ENCODE data around the gene BNIP3. TPM values are rescaled to one million over a fixed set of nuclear protein-coding genes. Genes with fewer than 3 reads are reported as not detected.
A peak's percentile ranks its signal among the peaks of the same experiment; 100 is the strongest.

BNIP3 gene
- total and polyA plus RNA-seq, 2 of the 13 experiments (the other 11 are each of a cell fraction or from before 2014, with no cell fraction given), result 73.7 to 223 TPM

DNA sequence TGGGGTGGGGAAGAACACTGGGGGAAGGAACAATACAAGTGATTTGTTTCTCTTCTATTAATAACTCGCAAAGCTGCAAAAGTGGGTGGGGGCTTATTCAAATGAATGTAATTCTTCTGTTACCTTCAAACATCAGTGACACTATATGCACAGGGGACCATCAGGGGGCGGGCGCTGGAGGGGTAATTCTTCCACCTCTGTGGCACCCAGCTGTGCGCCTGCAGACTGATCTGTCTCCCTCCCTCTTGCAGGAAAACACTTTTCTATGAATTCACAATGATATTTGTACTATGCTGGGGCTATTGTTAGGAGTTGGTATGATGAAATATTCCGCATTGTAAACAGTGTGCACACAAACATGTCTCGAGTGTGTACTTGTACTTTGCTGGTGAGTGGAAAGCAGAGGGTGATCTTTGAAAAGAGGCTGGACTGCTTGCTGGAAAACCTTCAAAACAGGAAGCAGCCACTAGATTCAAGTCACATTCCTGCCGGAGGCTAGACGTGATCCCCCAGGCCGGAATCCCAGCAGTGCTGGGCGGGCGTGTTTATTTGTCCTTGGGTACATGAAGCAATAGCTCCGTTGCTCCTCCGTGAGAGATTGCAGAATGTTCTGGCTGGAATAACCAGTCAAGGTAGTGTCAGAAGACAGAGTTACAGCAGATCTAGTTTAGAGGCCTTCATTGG, 15.8 kb upstream of the BNIP3 start (continued):
- TF ChIP-seq, protein P1, sequence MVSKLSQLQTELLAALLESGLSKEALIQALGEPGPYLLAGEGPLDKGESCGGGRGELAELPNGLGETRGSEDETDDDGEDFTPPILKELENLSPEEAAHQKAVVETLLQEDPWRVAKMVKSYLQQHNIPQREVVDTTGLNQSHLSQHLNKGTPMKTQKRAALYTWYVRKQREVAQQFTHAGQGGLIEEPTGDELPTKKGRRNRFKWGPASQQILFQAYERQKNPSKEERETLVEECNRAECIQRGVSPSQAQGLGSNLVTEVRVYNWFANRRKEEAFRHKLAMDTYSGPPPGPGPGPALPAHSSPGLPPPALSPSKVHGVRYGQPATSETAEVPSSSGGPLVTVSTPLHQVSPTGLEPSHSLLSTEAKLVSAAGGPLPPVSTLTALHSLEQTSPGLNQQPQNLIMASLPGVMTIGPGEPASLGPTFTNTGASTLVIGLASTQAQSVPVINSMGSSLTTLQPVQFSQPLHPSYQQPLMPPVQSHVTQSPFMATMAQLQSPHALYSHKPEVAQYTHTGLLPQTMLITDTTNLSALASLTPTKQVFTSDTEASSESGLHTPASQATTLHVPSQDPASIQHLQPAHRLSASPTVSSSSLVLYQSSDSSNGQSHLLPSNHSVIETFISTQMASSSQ (IDR thresholded peaks at IDR 0.05; ENCODE audit: low read depth), result peak; percentile 38; the same call in 1 of the 2 replicates
- TF ChIP-seq, protein P1 (CRISPR knock-in tag; IDR thresholded peaks at IDR 0.05; ENCODE audit: borderline replicate concordance), result no peak
- TF ChIP-seq HOXA5 (CRISPR knock-in tag; IDR thresholded peaks at IDR 0.05) (0 out of 2 replicates have a peak, but pooled peaks have one; percentile 16), SMYD3 (CRISPR knock-in tag; IDR thresholded peaks at IDR 0.05) (no peak), DNMT1 (CRISPR knock-in tag; IDR thresholded peaks at IDR 0.05) (no peak), SIX1 (CRISPR knock-in tag; IDR thresholded peaks at IDR 0.05; ENCODE audit: borderline replicate concordance) (peak; percentile 12; the same call in 1 of the 2 replicates), NR2F6 (IDR thresholded peaks at IDR 0.05) (peak; percentile 38; the same call in 1 of the 2 replicates), NR2F6 (CRISPR knock-in tag; IDR thresholded peaks at IDR 0.05) (peak; percentile 64; the same call in 1 of the 2 replicates), SP140L (CRISPR knock-in tag; IDR thresholded peaks at IDR 0.05; ENCODE audit: borderline replicate concordance) (0 out of 2 replicates have a peak, but pooled peaks have one; percentile 36), ZNF235 (CRISPR knock-in tag; IDR thresholded peaks at IDR 0.05; ENCODE audit: borderline replicate concordance) (peak; percentile 49; the same call in 1 of the 2 replicates), ZNF644 (CRISPR knock-in tag; IDR thresholded peaks at IDR 0.05; ENCODE audit: low read depth) (0 out of 2 replicates have a peak, but pooled peaks have one; percentile 43), ZBTB21 (CRISPR knock-in tag; IDR thresholded peaks at IDR 0.05) (no peak), ZNF816 (CRISPR knock-in tag; IDR thresholded peaks at IDR 0.05; ENCODE audit: borderline replicate concordance) (peak; percentile 66; the same call in 1 of the 2 replicates), NR2F1 (CRISPR knock-in tag; IDR thresholded peaks at IDR 0.05) (no peak; a peak in 1 of 4 replicates), ZNF382 (CRISPR knock-in tag; IDR thresholded peaks at IDR 0.05; ENCODE audit: borderline replicate concordance) (no peak), ZSCAN12 (CRISPR knock-in tag; IDR thresholded peaks at IDR 0.05) (no peak)
- TF ChIP-seq, protein P2, sequence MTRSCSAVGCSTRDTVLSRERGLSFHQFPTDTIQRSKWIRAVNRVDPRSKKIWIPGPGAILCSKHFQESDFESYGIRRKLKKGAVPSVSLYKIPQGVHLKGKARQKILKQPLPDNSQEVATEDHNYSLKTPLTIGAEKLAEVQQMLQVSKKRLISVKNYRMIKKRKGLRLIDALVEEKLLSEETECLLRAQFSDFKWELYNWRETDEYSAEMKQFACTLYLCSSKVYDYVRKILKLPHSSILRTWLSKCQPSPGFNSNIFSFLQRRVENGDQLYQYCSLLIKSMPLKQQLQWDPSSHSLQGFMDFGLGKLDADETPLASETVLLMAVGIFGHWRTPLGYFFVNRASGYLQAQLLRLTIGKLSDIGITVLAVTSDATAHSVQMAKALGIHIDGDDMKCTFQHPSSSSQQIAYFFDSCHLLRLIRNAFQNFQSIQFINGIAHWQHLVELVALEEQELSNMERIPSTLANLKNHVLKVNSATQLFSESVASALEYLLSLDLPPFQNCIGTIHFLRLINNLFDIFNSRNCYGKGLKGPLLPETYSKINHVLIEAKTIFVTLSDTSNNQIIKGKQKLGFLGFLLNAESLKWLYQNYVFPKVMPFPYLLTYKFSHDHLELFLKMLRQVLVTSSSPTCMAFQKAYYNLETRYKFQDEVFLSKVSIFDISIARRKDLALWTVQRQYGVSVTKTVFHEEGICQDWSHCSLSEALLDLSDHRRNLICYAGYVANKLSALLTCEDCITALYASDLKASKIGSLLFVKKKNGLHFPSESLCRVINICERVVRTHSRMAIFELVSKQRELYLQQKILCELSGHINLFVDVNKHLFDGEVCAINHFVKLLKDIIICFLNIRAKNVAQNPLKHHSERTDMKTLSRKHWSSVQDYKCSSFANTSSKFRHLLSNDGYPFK (CRISPR knock-in tag; IDR thresholded peaks at IDR 0.05; ENCODE audit: borderline replicate concordance), result no peak

All from HepG2 (cell line).